Keratinocyte (primary cell): ENCODE data around the gene NELL1. TPM values are rescaled to one million over a fixed set of nuclear protein-coding genes. Genes with fewer than 3 reads are reported as not detected.

Experiments
- DNase-seq: peaks from one replicate; pipeline ENCODE4 v3.0.0-alpha.2; 2011; ENCODE audit warnings: low read depth, missing footprints, low spot score
- FAIRE-seq: peaks from 2 replicates; lab custom pipeline; 2011; peaks lifted over from hg19 to GRCh38; lab: Jason Lieb, UNC
- H2AFZ ChIP-seq: 2 replicates; pipeline ENCODE4 v1.6.0; 2012; ENCODE audit warnings: low read length, control low read depth, inconsistent platforms; ENCODE audit not compliant: control insufficient read depth
- H3K27ac ChIP-seq: 2 replicates; pipeline ENCODE4 v1.5.1; 2011; ENCODE audit warnings: low read length; ENCODE audit not compliant: control insufficient read depth, insufficient read depth
- H3K27me3 ChIP-seq: 3 replicates; pipeline ENCODE4 v1.6.0; 2011; ENCODE audit warnings: low read length; ENCODE audit not compliant: control insufficient read depth, insufficient read depth; ENCODE audit errors: extremely low read depth
- H3K36me3 ChIP-seq, 2 experiments: 2 replicates in 1 of 2; 3 replicates in 1 of 2; pipeline ENCODE4 v1.5.1; 2011; ENCODE audit warnings: low read length in 2 of 2, mild to moderate bottlenecking in 1 of 2; ENCODE audit not compliant: control insufficient read depth in 2 of 2, insufficient read depth in 2 of 2; ENCODE audit errors: extremely low read depth in 1 of 2
- H3K4me1 ChIP-seq: 3 replicates; pipeline ENCODE4 v1.5.1; 2011; ENCODE audit warnings: low read length; ENCODE audit not compliant: control insufficient read depth, insufficient read depth; ENCODE audit errors: extremely low read depth
- H3K4me2 ChIP-seq: 3 replicates; pipeline ENCODE4 v1.6.0; 2011; ENCODE audit warnings: low read depth, low read length; ENCODE audit not compliant: control insufficient read depth, insufficient read depth; ENCODE audit errors: extremely low read depth
- H3K4me3 ChIP-seq, 3 experiments: fragments of 200-600 bp in 1 of 3; sonication (generic) in 1 of 3; 2 replicates in 2 of 3; 3 replicates in 1 of 3; pipeline ENCODE4 v1.5.1; 2011 to 2016; ENCODE audit warnings: low read length in 3 of 3, mild to moderate bottlenecking in 3 of 3, control low read depth in 2 of 3, inconsistent platforms in 1 of 3, low read depth in 1 of 3, mixed read lengths in 1 of 3, mixed run types in 1 of 3, moderate library complexity in 1 of 3; ENCODE audit not compliant: control insufficient read depth in 2 of 3, insufficient read depth in 2 of 3; ENCODE audit errors: extremely low read depth in 1 of 3
- H3K79me2 ChIP-seq: 2 replicates; pipeline ENCODE4 v1.6.0; 2012; ENCODE audit warnings: low read length; ENCODE audit not compliant: control insufficient read depth, insufficient read depth
- H3K9ac ChIP-seq: 3 replicates; pipeline ENCODE4 v1.6.0; 2011; ENCODE audit warnings: low read length; ENCODE audit not compliant: control insufficient read depth, insufficient read depth; ENCODE audit errors: extremely low read depth
- H3K9me1 ChIP-seq: 3 replicates; pipeline ENCODE4 v1.6.0; 2011; ENCODE audit warnings: low read length; ENCODE audit not compliant: control insufficient read depth, insufficient read depth; ENCODE audit errors: extremely low read depth
- H3K9me3 ChIP-seq: 2 replicates; pipeline ENCODE4 v1.5.1; 2012; ENCODE audit warnings: low read depth, low read length; ENCODE audit not compliant: control insufficient read depth
- H4K20me1 ChIP-seq: 3 replicates; pipeline ENCODE4 v1.6.0; 2011; ENCODE audit warnings: low read length; ENCODE audit not compliant: control insufficient read depth, insufficient read depth; ENCODE audit errors: extremely low read depth
- CTCF ChIP-seq, 3 experiments: IDR thresholded peaks in 1 of 3; conservative IDR thresholded peaks in 1 of 3; optimal IDR thresholded peaks in 1 of 3; 2 replicates in 2 of 3; 3 replicates in 1 of 3; pipeline versions ENCODE3 to v1.5.1; 2011; ENCODE audit warnings: low read length in 3 of 3, mild to moderate bottlenecking in 3 of 3, moderate library complexity in 2 of 3, control low read depth in 1 of 3, inconsistent platforms in 1 of 3; ENCODE audit not compliant: insufficient read depth in 2 of 3; ENCODE audit errors: extremely low read depth in 1 of 3
- EZH2 ChIP-seq: IDR thresholded peaks from one replicate; pipeline ENCODE4 v1.6.1; 2012; ENCODE audit warnings: inconsistent platforms, mild to moderate bottlenecking, low read length, moderate library complexity
- dilution Hi-C: fragments of 300-500 bp; cut with MboI; formaldehyde crosslinking; loops from one replicate; pipeline ENCODE4 v1.7.0; 2020; ENCODE audit warnings: low sequenced_read_pairs; ENCODE audit not compliant: extremely low pct_ligation_motif_present
- polyA plus RNA-seq, 5 experiments: library from polyadenylated mRNA; depleted of rRNA in 3 of 5; stranded (reverse) in 3 of 5; stranded (forward) in 1 of 5; unstranded in 1 of 5; fragments of >200 nt; gene quantifications; 1 replicate in 1 of 5; 2 replicates in 3 of 5; 3 replicates in 1 of 5; pipeline versions ENCODE4 v1.2.1 to v1.2.3, GENCODE V29; 2011 to 2012; ENCODE audit warnings: missing spikeins in 2 of 5, low read depth in 1 of 5, low replicate concordance in 1 of 5

Gene NELL1
- polyA plus RNA-seq, 1 donor (not counting 4 experiments of a cell fraction or from before 2014, with no cell fraction given), result not detected

- H3K4me2 ChIP-seq, result no peak overlapping the region
- H3K4me1 ChIP-seq, result peaks cover 11% of the 10 kb centered on the region
- no peak for DNase-seq
- H4K20me1 ChIP-seq, result no peaks in the 10 kb centered on the region
- dilution Hi-C loops, result no loop called here
- H3K9me3 ChIP-seq, result no peaks in the 10 kb centered on the region
- no peaks in the 10 kb centered on the region for H3K27me3 ChIP-seq
- H3K36me3 ChIP-seq, result no peaks in the 10 kb centered on the region
- FAIRE-seq, result no peak
- no peak overlapping the region for H2AFZ ChIP-seq
- no peaks in the 10 kb centered on the region for H3K9me1 ChIP-seq
- no peak overlapping the region for H3K9ac ChIP-seq
- no peak overlapping the region for H3K4me3 ChIP-seq
- H3K27ac ChIP-seq, result no peak overlapping the region
- TF ChIP-seq EZH2 (no peak), CTCF (optimal IDR thresholded peaks at IDR 0.05 in 1 of 3, IDR thresholded peaks at IDR 0.05 in 1 of 3, conservative IDR thresholded peaks at IDR 0.05 in 1 of 3; ENCODE audit: extremely low read depth in 1 of 3, insufficient read depth in 2 of 3, low read length in 3 of 3) (no peak)
- H3K79me2 ChIP-seq, result no peaks in the 10 kb centered on the region
These were observed 786.8 kb downstream of the NELL1 start for GRCh38 chr11:21456186-21456585.

- Histone ChIP-seq H3K27me3 (no peaks in the 10 kb centered on the region), H2AFZ (no peak overlapping the region), H3K4me3 (no peak overlapping the region), H3K27ac (no peak overlapping the region), H4K20me1 (no peaks in the 10 kb centered on the region), H3K79me2 (no peaks in the 10 kb centered on the region), H3K4me2 (peak overlapping the region; percentile 13), H3K9ac (no peak overlapping the region), H3K4me1 (peaks cover 11% of the 10 kb centered on the region), H3K9me1 (no peaks in the 10 kb centered on the region), H3K9me3 (no peaks in the 10 kb centered on the region), H3K36me3 (no peaks in the 10 kb centered on the region)
- no peak for TF ChIP-seq EZH2
- no peak for TF ChIP-seq CTCF (optimal IDR thresholded peaks at IDR 0.05 in 1 of 3, IDR thresholded peaks at IDR 0.05 in 1 of 3, conservative IDR thresholded peaks at IDR 0.05 in 1 of 3; ENCODE audit: extremely low read depth in 1 of 3, insufficient read depth in 2 of 3, low read length in 3 of 3)
- FAIRE-seq, result peak; percentile 75
- DNase-seq, result no peak
- dilution Hi-C loops, result no loop called here
These were observed 790.7 kb downstream of the NELL1 start for GRCh38 chr11:21460082-21460481.
